HG03460 (cell line): Measurements from ENCODE around the gene OTUD7B.
"Not testable (repeated sequence)": the region's sequence is repeated elsewhere in the genome, so short reads cannot be mapped to it uniquely, and the experiment has no call there.

Source experiments
- ATAC-seq: cut with Tn5 transposase; IDR thresholded peaks from one replicate; pipeline ENCODE4 v1.9.1; 2021; ENCODE audit not compliant: unreplicated experiment

Gene OTUD7B

DNA sequence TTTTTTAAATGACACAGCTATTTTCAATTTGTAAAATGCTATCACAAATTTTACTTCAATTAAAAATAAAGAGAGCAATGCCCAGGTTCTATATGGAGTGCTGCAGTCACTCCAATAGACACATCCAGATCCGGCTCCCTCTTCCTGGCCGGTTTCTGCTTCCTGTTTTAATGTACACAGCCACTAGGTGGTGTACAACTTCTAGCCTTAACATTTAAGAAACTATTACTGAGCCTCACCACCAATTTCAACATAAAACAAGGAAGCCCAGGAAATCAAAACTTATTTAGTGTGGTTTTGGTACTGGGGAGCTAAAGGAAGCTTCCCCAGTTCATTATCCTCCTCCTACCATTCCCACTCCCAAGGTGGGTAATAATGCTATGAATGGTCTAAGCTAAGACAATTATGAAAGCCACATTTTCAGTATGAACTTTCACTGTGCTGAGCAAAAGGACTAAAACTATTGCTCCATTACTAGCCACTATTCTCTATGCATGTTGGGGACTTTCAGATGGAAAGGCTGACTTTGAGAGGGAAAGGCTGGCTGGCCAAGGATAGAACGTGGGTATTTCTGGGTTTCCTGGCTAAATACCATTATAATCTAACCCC, 48.4 kb downstream of the OTUD7B start:
- ATAC-seq, result no peak

DNA sequence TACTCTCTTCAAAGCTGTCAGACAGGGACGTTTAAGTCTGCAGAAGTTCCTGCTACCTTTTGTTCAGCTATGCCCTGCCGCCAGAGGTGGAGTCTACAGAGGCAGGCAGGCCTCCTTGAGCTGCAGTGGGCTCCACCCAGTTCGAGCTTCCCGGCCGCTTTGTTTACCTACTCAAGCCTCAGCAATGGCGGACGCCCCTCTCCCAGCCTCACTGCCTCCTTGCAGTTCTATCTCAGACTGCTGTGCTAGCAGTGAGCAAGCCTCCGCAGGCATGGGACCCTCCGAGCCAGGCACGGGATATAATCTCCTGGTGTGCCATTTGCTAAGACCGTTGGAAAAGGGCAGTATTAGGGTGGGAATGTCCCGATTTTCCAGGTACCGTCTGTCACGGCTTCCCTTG, 53.0 kb downstream of the OTUD7B start:
- ATAC-seq, result not testable (repeated sequence)

- ATAC-seq, result no peak
Observed at GRCh38 chr1:149949911-149950310, 60.6 kb downstream of the OTUD7B start.

GRCh38 chr1:149945206-149945605, 65.3 kb downstream of the OTUD7B start:
- ATAC-seq, result no peak

GRCh38 chr1:149942885-149943284, 67.6 kb downstream of the OTUD7B start:
- no peak for ATAC-seq

DNA sequence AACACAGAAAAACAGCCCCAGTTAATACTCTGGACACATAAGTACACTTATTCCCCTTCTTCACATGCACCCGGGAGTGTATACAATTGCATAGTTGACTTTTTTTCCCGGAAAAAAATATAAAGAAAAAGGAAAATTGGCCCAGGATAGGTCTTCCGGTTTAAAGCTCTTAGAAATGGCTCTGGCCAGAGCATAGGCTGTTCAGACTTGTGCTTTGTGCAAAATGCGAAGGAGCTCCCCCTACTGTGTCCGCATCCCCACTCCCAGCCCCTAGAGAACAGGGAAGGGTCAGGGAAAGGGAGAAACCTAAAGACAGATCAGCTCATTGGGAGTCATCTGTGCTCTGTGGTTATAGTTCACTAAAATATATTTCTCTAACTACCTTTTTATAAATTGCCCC, 68.3 kb downstream of the OTUD7B start:
- no peak for ATAC-seq

- ATAC-seq, result no peak
Observed at GRCh38 chr1:149940427-149940826, 70.1 kb downstream of the OTUD7B start.

DNA sequence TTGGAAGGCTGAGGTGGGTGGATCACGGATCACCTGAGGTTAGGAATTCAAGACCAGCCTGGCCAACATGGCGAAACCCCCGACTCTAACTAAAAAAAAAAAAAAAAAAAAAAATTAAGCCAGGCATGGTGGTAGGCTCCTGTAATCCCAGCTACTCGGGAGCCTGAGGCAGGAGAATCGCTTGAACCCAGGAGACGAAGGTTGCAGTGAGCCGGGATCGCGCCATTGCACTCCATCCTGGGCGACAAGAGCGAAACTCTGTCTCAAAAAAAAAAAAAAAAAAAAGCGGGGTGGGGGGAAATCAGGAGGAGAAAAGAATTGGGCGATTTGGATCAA, 71.9 kb downstream of the OTUD7B start:
- ATAC-seq, result not testable (repeated sequence)

DNA sequence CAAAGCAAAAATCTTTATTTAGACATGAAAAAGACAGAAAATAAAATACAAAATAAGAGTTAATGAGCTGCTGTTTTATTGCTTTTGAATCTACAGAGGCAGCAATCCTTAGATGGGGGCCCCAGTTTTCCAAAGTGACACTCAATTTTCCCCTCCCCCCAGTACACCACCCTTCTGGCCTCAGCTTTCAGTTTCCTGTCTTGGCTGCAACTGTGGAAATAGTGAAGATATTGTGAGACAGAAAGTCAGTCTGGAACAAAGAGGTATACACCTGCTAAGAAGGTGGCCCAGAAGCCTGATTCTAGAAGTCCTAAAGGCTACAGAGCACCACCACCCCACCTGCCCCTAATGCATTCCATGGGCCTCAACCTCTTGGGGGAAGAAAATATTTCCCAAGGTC, 72.8 kb downstream of the OTUD7B start:
- ATAC-seq, result no peak

DNA sequence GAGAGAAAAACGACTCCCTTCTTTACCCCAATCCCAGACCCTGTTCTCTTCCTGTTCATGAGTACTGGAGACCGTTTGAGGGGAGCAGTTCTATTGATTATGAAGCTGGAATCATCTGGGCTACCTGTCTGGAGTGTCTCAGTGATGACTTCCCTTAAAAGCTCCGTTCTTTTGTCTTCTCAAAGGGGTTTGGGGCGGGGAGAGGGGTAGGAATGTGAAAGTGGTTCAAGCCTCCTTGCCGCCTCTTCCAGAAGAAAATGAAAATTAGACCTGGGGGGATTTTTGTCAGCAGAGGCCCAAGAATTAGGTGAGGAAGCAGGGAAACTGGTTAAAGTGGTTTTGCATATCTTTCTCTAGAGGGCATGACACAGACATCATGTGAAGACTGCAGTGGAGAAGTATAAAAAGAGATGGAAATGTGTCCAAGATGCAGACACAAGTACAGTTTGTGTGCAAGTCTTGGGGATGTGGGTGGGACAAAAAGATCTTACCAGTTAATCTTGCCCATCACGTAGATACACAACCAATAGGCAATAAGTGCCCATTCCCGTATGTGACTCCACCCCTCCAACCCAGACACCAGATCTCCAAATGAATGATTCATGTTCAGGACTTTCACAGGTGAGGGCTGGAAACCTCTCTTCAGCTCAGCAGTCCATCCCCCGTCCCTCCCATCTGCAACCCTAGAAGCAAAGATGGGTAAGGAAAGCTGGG, 73.4 kb downstream of the OTUD7B start:
- ATAC-seq, result no peak

DNA sequence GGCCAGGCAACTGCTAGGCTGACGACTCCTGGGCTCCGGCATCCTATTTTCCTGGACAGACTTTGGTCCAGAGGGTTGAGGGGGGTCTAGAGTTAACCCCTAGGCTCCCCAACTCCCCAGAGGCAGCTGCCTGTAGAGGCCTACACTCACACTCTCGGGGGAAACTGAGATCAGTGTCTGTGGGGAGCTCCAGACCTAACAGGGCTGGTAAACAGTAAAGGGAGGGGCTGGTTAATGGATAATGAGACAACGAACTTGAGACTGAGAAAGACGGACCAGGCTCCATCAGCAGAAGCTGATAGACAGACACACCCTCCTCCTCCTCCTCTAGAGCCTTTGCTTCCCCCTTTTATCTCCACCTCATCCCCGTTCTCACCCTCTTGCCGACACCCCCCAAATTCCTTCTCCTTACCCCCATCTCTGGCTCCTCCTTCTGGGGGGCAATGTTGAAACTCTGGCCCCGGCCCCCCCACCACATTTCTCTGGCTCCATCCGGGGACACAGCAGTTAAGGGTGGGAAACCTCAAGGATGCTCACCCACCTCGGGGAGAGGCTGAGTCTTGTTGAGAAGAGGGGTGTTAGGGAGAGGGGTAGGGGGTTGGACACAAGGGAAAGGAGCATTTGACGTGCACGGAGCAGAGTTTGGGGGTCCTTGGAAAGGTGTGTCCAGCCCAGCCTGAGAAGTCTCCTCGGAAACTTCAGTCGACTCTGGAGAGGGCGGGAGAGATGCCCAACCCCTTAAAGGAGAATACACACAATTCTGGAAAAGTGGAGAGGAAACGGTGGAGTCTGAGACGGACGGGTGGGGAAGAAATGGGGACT, 74.1 kb downstream of the OTUD7B start, which contains the start of gene MTMR11:
Gene MTMR11, minus strand, starts transcription at position 710 of the 822 bp plus-strand sequence. Its CDS starts 232 bp downstream, at position 478.
- no peak for ATAC-seq

DNA sequence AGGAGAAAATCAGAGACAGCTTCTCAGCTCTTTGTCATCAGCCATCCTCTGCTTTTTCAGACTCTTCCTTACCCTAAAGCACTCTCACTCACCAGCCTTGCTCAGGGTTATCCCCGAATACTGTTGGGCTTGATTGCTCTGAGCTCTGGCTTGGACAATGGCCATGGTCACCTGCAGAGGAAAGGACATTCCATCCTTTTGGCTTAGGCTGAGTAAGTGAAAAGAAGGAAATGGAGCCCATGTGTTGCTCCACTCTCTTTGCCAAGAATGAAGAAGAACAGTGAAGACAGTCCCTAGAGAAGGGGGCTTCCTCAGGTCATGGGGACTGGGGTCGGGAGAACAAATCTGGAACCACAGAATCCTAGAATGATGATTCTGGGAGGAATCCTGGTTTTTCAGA, 76.2 kb downstream of the OTUD7B start:
- no peak for ATAC-seq

- no peak for ATAC-seq
Observed at GRCh38 chr1:149933208-149933607, 77.3 kb downstream of the OTUD7B start.

GRCh38 chr1:149932474-149932873, 78.1 kb downstream of the OTUD7B start:
- ATAC-seq, result no peak

DNA sequence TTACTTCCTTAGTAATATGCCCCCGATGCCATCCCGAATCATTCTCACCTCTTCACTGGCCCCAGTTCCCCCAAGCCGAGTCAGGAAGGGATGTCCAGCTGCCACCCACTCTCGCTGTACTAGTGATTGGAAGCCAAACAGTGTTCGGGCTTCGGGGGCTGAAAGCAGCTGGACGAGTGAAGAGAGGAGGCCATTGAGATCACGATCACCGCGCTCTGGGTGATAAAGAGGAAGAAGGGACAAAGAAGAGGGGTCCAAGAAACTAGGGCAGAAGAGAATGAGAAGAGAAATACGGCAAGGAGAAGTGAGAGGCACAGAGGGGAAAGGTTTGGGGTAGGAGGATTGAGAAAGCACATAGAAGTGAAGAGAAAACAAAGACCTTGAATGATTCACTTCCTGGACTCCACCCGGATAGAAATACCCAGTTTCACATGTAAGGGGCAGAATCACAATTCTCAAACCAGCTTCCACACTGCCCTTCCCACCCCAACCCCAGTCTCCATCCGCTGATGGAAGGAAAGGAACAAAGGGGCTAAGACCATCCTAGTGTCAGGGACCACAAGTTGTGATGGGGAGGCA, 79.2 kb downstream of the OTUD7B start:
- no peak for ATAC-seq

DNA sequence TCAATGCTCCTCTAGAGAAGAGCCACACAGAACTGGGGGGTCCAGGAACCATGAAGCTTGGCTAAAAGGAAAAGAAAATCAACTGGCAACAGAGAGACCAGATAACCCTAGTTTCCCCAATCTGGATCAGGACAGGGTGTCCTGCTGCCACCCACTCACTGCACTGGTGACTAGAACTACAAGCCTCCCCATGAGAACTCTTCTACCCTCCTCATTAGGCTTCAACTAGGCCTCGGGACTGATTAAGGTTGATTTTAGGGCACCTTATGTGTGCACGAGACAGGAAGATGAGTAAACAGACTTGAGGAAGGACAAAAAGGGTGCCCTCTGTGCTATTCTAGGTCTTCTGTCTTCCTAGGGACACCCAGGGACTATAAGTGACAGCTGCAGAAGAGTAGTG, 80.7 kb downstream of the OTUD7B start:
- no peak for ATAC-seq

DNA sequence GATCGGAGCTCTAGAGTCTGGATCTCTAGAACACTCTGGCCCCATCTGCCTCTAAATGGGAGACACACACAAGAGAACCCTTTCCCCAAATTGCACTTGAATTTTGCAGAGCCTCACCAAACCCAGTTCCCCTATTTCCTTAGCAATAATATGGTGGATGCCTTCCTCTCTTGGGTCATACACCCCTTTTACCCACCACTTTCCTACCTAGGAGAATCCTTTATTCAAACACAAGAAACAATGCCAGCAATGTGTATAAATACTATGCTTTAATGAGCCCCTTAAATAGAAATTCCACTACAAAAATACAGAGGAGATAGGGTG, 82.2 kb downstream of the OTUD7B start:
- no peak for ATAC-seq

GRCh38 chr1:149927563-149928400, 82.7 kb downstream of the OTUD7B start, which contains the start of gene SF3B4:
Gene SF3B4 (minus strand): TSS chr1:149927803. CDS start chr1:149927759, 44 bp downstream.
- peak; percentile 93 for ATAC-seq

DNA sequence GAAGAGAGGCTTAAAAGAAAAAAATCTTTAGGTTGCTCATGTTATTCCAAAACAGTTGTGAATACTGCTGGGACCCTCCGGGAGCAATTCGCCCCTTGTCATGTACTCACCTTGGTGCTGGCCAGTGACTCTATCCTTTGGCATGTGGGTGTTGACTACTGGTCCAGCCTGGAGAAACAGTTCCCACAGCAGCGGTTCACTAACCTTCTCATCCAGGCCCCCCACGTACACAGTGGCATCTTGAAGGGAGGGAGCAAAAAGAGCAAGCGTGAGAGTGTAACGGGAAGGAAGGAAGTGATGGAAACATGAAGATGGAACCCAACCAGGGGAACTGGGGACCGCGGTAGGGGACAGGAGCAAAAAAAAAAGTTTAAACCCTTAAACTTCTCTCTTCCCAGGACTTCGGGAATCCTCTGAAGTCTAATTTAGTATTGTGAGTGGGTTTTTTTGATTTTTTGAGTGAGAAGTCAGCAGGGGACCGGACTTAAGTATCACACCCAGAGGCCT, 83.4 kb downstream of the OTUD7B start:
- no peak for ATAC-seq

GRCh38 chr1:149926296-149926695, 84.2 kb downstream of the OTUD7B start:
- ATAC-seq, result no peak

DNA sequence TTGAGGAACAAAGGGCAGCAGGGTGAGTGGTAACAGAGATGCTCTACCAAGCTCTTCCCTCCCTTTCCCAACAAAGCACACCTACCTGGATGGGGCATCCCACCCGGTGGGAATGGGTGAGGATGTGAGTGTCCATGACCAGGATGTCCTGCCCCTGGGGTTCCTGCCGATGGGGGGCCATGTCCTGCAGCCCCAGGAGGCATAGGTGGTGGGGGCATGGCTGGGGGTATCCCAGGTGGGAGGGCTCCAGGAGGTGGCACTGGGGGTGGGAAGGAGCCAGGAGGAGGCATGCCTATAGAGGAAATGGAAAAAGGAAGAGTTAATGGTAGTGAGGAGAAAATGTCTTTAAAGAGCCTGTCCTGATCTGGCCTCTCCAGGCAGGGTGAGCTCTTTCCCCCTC, 84.8 kb downstream of the OTUD7B start:
- ATAC-seq, result no peak
